ENCODE results near the gene MAP1LC3A.
"Not testable (repeated sequence)": the region's sequence is repeated elsewhere in the genome, so short reads cannot be mapped to it uniquely, and the experiment has no call there.

MAP1LC3A gene

DNA sequence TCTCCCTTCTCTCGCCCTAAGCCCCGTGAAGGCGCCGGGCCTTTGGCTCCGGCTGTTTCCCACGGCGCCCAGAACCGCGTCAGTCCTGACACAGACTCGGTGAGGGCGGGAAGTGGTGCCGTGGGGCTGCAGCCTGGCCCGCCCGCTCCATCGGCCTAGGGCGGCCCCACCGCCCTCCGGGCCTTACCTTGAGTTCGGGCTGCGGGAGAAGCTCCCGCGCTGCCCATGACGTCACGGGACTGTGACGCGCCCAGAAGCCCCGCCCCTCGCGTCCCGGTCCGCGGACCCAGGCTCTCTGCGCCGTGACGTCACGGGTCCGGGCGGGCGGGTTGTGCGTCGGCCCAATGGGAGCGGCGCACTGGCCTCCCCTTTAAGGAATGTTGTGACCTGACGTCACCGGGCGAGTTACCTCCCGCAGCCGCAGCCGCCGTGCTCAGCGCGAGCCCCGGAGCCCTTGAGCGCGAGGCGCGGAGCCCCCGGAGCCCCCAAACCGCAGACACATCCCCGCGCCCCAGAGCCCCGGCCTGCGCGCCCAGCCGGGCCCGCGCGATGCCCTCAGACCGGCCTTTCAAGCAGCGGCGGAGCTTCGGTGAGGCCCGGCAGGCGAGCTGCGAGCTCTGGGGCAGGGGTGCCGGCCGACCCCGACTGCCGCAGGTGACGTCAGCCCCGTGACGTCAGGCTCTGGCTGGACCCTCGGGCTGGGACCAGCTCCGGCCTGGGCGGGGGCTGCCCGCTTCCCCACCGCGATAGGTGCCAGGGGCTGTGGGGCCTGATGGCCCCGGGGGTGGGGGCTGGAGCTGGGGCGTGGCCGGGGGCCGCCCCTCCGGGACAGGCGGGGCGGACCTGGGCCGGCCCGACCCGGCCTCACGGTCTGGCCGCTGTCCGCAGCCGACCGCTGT is at the start of gene MAP1LC3A:
TSS of gene MAP1LC3A (plus strand) at position 399 of the 899 bp plus-strand sequence. CDS start at position 550, 151 bp downstream.
- H3K4me3 ChIP-seq = peak within 1 kb of the TSS; percentile 76
- TF ChIP-seq CTCF (IDR thresholded peaks at IDR 0.05) = no peak
- H3K27ac ChIP-seq = peak within 1 kb of the TSS; percentile 92 to 98
- DNase-seq (ENCODE audit: low spot score) = peak; percentile 96

GRCh38 chr20:34510575-34510974 is 47.9 kb upstream of the MAP1LC3A start:
- no peak for TF ChIP-seq CTCF (IDR thresholded peaks at IDR 0.05)
- no peak overlapping the region for H3K4me3 ChIP-seq

GRCh38 chr20:34511891-34512265 is 46.6 kb upstream of the MAP1LC3A start:
- no peak for DNase-seq (ENCODE audit: low spot score)
- Histone ChIP-seq H3K4me3 (no peak overlapping the region), H3K27ac (no peak overlapping the region)
- TF ChIP-seq CTCF (IDR thresholded peaks at IDR 0.05) = no peak

More at GRCh38 chr20:34510575-34510974, 47.9 kb upstream of the MAP1LC3A start:
- H3K27ac ChIP-seq = no peak overlapping the region
- DNase-seq (ENCODE audit: low spot score) = no peak

GRCh38 chr20:34512266-34512954 is 46.1 kb upstream of the MAP1LC3A start:
- DNase-seq (ENCODE audit: low spot score) = no peak
- no peak overlapping the region for H3K4me3 ChIP-seq
- H3K27ac ChIP-seq = no peak overlapping the region
- TF ChIP-seq CTCF (IDR thresholded peaks at IDR 0.05) = no peak

DNA sequence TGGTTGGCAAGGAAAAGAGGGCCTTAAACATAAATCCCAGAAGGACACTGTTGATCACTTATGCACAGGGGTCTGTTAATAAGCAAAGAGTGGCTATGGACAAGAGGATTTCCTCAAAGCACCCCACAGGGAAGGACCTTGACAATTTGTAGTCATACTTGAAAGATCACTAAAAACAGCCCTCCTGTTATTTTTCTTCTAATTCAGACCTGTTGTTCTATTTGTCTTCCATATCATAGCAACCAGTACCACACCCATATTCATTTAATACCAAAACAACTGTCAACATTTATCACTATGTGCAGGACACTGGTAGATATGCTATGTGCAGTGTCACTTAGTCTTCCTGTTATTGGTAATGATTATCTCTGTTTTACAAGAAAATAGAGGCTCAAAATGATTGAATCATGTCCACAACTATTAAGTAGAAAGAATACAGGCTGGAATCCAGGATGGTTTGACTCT is 45.5 kb upstream of the MAP1LC3A start:
- DNase-seq (ENCODE audit: low spot score) = no peak
- Histone ChIP-seq H3K27ac (no peak overlapping the region), H3K4me3 (no peak overlapping the region)
- no peak for TF ChIP-seq CTCF (IDR thresholded peaks at IDR 0.05)

GRCh38 chr20:34514034-34514433 is 44.5 kb upstream of the MAP1LC3A start:
- H3K4me3 ChIP-seq; DNase-seq (ENCODE audit: low spot score); H3K27ac ChIP-seq: not testable (repeated sequence)

DNA sequence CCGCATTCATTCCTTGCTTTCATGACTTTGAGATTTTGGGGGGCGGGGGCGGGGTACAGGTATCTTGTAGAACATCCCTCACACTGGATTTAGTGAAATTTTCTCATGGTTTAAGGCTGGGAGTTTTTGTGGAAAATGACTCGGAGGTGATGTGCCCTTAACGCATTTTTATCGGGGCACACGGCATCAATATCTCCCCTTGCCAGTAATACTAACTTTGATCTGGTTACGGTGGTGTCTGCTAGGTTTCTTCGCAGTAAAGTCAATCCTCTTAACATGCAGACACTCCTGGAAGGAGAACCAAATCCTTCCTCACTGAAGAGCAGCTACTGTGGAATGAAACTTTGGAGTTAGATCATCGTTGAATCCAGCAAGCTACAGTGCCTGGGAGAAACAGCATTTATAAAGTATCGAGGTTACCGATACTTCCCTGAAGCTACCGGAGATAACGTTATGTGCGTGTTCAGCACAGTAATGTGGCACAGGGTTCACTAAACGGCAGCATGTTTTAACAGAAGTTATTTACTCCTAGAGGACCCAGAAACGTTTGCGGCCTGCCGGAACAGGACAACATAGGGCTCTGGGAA is 43.5 kb upstream of the MAP1LC3A start:
- DNase-seq (ENCODE audit: low spot score) = no peak
- Histone ChIP-seq H3K27ac (peak overlapping the region; percentile 92 to 94), H3K4me3 (peak overlapping the region; percentile 78)
- no peak for TF ChIP-seq CTCF (IDR thresholded peaks at IDR 0.05)

All from coronary artery (tissue), 2 donors.